Urinary bladder (tissue), 4 donors: Measurements from ENCODE around the gene RNF186. TPM values are rescaled to one million over a fixed set of nuclear protein-coding genes. Genes with fewer than 3 reads are reported as not detected.

Experiments used
- DNase-seq: peaks from one replicate; pipeline ENCODE4 v3.0.0-alpha.2; 2015; ENCODE audit errors: extremely low spot score
- H3K27ac ChIP-seq: one replicate; pipeline ENCODE4 v1.5.1; 2013; ENCODE audit warnings: low read depth, mild to moderate bottlenecking, moderate library complexity
- H3K36me3 ChIP-seq: one replicate; pipeline ENCODE4 v1.6.1; 2013; ENCODE audit warnings: mild to moderate bottlenecking, moderate library complexity; ENCODE audit not compliant: insufficient read depth
- H3K4me1 ChIP-seq: one replicate; pipeline ENCODE4 v1.6.1; 2013; ENCODE audit warnings: mild to moderate bottlenecking, moderate library complexity; ENCODE audit not compliant: insufficient read depth
- H3K4me3 ChIP-seq: one replicate; pipeline ENCODE4 v1.5.1; 2013; ENCODE audit warnings: low read depth, low read length
- WGBS: extraction: QIAGEN DNeasy Blood & Tissue Kit; methylation state at CpG from one replicate; pipeline ENCODE4 v1.1.7; 2013; 5-methylcytosine and 5-hydroxymethylcytosine counted together
- polyA plus RNA-seq: library from polyadenylated mRNA; stranded (reverse); fragments of 200-250 nt; gene quantifications from one replicate; pipeline ENCODE4 v1.2.3, GENCODE V29; 2013
- total RNA-seq: library from RNA; depleted of rRNA; stranded (reverse); fragments of >200 nt; gene quantifications from one replicate; pipeline ENCODE4 v1.2.3, GENCODE V29; 2014
- donor health status: healthy with polysubstance abuse.
- donor health status: healthy.

The RNF186 gene
- total and polyA plus RNA-seq, 2 donors = not detected

DNA sequence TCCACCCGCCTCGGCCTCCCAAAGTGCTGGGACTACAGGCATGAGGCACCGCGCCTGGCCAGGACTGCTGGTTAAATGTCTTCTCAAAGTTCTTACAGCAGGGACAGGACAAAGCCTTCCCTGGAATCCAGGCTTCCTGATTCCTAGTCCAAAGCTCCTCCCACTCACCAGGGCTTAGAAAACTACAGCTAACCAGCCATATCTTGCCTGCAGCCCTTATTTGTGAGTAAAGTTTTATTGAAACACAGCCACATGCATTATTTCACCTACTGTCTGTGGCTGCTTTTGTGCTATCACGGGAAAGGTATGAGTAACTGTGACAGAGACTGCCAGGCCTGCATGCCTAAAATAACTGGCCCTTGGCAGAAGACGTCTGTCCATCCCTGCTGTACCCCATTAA lies 39.8 kb downstream of the RNF186 start:
- no peak overlapping the region for H3K27ac ChIP-seq
- no peak overlapping the region for H3K4me3 ChIP-seq
- no peaks in the 10 kb centered on the region for H3K4me1 ChIP-seq
- peaks cover 2% of the 10 kb centered on the region for H3K36me3 ChIP-seq
- DNase-seq = no peak
- 92% methylated on average over 6 of the region's 6 CpGs for WGBS

DNA sequence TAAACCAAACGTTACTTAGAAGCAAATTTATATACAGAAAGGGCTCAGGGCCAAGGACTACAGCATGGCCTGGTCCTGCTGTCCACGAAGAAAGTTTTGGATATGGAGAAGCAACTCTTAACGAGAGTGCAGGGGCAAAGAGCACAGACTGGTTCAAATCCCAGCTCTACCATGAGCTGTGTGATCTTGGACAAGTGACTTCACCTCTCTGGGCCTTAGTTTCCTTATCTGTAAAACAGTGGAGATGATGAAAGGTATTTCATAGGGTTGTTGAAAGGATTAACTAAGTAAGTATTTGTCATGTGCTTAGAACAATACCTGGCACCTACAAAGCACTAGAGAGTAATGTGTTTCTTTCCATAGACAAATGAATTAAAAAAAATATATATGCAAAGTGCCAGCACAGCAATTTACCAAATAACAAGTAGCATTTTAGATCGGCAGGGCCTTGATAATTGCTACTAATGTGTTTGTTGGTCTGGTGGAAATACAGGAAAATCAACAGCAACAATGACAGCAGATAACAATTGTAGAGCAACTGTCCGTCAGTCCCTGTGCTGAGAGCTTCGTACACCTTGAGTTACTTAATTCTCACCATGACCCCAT lies 40.8 kb downstream of the RNF186 start:
- no peak overlapping the region for H3K4me3 ChIP-seq
- DNase-seq = no peak
- no peak overlapping the region for H3K27ac ChIP-seq
- no peaks in the 10 kb centered on the region for H3K4me1 ChIP-seq
- 81% methylated on average over 6 of the region's 6 CpGs for WGBS
- no peaks in the 10 kb centered on the region for H3K36me3 ChIP-seq

DNA sequence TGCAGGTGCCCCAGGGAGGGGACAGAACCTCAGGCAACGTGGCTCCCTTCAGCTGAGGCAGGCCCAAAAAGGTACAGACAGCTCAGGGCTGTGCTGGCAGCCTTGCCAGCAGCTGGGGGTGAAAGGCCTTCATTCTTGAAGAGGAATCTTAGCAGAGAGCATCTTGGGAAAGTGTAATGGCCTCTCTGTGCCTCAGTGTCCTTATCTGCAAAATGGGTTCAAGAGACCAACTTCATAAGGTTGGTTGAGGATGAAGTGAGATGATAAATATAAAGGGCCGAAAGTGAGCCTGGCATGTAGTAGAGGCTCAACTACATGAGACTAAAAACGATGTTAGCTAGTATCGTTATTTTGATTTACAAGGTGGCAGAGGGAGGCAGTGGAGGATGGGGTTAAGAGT lies 41.6 kb downstream of the RNF186 start:
- H3K36me3 ChIP-seq = no peaks in the 10 kb centered on the region
- H3K27ac ChIP-seq = no peak overlapping the region
- DNase-seq = no peak
- H3K4me3 ChIP-seq = no peak overlapping the region
- WGBS = 75% methylated on average over 4 of the region's 4 CpGs
- no peaks in the 10 kb centered on the region for H3K4me1 ChIP-seq

DNA sequence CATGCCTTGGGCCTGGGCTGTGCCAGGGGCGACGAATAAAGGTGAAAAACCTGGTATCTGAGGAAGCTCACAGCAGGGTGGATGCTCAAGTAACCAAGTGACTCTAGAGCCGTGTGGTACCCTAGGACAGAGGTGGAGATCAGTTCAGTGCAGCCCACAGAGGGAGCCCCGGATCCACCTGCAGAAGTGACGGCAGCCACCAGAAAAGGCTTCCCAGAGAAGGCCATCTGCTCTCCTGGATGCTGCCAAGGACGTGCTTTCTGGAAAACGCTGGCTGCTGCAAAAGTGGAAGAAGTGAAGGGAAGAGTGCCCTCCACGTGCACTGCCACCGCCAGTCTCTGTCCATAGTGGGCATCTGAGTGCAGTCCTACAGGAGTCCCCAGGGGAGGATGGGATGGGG lies 43.0 kb downstream of the RNF186 start:
- no peak for DNase-seq
- H3K36me3 ChIP-seq = no peaks in the 10 kb centered on the region
- no peak overlapping the region for H3K4me3 ChIP-seq
- no peaks in the 10 kb centered on the region for H3K4me1 ChIP-seq
- no peak overlapping the region for H3K27ac ChIP-seq
- WGBS = 81% methylated on average over 9 of the region's 9 CpGs

DNA sequence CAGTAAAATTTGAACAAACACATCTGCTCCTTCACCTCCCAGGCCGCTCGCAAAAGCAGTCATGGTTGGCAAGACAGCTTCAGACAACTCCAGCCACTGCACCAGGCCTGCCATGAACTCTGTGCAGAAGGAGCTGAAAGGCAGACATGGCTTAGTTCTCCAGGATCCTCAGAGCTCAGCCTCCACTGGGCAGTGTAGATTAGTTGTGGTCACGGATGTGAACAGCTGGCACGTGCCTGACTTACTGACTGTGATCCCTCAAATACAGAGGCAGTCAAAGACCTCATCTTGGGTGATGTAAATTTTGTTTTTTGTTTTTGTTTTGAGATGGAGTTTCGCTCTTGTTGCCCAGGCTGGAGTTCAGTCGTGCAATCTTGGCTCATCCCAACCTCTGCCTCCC lies 43.7 kb downstream of the RNF186 start:
- Histone ChIP-seq H3K4me1 (no peaks in the 10 kb centered on the region), H3K4me3 (no peak overlapping the region), H3K36me3 (no peaks in the 10 kb centered on the region), H3K27ac (no peak overlapping the region)
- 92% methylated on average over 6 of the region's 6 CpGs for WGBS
- no peak for DNase-seq

DNA sequence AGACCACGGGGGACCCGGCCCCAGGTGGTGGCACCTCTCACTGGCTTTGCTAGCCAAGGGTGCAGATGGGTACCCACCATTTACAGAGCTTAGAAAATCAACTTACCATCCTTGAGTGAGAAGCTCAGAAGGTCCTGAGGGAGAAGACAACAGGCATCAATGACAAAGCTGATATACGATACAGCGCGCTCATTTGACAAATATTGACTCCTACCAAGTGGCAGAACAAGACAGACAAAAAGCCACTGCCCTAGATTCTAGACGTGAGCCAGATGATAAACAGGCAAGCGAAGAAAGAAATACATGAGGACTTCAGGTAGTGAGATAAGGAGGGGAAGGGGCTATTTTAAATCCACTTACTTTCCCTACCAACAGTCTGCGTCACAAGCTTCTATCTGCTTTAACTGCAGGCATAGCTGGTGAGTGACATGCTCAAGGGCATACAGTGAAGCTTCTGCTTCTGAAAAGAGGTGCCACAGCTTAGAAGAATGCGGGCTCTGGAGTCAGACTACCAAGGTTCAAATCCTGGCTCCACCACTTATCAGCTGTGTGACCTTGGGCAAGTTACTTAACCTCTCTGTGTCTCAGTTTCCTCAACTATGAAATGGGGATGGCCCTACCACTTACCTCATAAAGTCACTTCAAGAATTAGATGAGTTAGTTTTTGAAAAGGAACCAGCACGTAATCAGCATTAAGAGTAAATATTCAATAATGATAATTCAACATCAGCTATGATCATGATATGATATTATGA lies 44.5 kb downstream of the RNF186 start:
- Histone ChIP-seq H3K27ac (no peak overlapping the region), H3K4me3 (no peak overlapping the region), H3K4me1 (no peaks in the 10 kb centered on the region), H3K36me3 (no peaks in the 10 kb centered on the region)
- WGBS = 80% methylated on average over 10 of the region's 10 CpGs
- no peak for DNase-seq

DNA sequence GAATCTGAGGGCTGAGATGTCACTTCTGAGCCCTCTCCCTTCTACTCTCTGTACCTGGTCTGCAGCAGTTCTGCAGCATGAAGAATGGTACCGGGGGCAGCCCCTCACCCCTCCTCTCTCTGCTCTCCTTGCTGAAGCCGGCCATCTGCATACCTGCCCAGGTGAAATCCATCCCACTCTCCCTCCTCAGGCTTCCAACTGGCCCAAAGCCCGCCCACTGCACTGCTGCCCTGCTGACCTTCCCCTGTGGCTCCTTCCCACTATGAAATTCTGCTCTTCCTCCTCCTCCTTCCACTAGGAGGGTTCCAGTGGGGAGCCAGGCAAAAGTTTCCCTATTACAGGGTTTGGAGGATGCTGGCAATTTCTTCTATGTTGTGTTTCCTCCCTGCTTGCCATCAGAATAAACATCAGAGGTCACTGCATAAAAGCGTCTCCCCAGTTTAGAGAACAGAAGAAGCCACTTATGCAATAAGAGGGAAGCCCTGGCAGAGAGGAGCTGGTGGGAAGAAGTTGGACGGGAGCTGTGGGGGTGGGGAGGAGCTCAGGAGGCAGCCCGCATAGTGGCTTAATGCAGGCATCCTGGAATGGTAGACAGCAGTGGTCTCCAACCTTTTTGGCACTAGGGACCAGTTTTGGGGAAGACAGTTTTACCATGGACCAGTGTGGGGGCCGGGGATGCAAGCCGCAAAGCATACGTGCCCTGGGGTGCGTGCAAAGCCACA lies 45.7 kb downstream of the RNF186 start:
- no peak overlapping the region for H3K27ac ChIP-seq
- DNase-seq = no peak
- H3K4me3 ChIP-seq = no peak overlapping the region
- no peaks in the 10 kb centered on the region for H3K4me1 ChIP-seq
- 78% methylated on average over 10 of the region's 10 CpGs for WGBS
- no peaks in the 10 kb centered on the region for H3K36me3 ChIP-seq

DNA sequence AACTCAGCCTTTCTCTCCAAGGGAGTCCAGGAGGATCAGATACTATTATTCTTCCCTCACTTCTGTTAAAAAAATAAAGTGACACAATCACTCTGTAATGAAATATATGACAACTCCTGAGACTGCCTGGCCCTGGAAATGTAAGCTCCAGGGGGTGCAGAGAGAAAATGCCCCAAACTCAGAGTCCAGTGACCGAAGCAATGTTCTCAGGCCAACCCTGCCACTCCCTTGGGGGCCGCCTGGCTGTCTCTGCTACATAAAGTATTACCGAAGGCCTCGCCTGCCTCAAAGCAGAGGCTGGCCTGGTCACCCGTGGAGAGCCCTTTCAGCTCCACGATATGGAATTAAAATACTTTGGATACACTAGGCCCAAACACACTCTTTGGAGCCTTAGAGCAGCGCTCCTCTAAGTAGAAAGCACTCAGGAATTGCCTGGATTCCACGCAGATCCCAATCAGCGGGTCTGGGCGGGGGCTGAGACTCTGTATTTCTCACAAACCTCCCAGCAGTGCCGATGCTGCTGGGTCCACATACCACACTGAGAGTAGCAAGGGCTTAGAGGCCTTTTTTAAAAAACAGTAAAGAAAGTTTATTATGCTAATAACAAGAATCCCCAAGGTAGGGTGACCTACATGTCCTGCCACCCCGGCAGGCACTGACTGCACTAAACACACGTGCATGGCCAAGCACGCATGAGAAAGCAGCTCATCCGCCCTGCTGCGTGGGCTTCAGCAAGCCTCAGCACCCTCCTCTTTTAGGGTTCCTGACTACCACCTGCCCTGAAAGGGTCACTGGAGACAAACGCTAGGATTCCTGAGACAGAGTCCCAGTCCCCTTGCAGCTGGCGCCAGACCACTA lies 46.5 kb downstream of the RNF186 start:
- Histone ChIP-seq H3K27ac (no peak overlapping the region), H3K4me3 (no peak overlapping the region), H3K4me1 (no peaks in the 10 kb centered on the region), H3K36me3 (no peaks in the 10 kb centered on the region)
- 86% methylated on average over 18 of the region's 18 CpGs for WGBS
- DNase-seq = no peak

DNA sequence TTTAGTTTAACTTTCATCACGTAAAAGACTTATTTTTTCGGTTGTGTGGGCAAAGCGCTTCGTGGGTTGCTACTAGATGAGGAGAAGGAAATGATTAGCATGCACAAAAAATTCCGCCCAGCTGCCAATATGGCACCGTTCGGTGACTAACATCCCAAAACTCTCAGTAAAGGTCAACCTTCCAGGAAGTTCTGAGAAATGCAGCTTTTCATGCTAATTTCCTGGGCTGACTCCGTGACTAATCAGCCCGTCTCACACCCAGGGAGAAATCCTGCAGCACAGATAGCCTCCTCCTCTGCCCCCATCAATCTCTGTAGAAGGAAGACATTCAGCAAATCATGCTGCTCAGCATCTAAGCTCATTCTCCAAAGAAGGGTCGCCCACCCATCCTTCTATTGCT lies 49.5 kb downstream of the RNF186 start:
- H3K27ac ChIP-seq = no peak overlapping the region
- WGBS = 80% methylated on average over 10 of the region's 10 CpGs
- H3K36me3 ChIP-seq = no peaks in the 10 kb centered on the region
- DNase-seq = no peak
- no peak overlapping the region for H3K4me3 ChIP-seq
- no peaks in the 10 kb centered on the region for H3K4me1 ChIP-seq

DNA sequence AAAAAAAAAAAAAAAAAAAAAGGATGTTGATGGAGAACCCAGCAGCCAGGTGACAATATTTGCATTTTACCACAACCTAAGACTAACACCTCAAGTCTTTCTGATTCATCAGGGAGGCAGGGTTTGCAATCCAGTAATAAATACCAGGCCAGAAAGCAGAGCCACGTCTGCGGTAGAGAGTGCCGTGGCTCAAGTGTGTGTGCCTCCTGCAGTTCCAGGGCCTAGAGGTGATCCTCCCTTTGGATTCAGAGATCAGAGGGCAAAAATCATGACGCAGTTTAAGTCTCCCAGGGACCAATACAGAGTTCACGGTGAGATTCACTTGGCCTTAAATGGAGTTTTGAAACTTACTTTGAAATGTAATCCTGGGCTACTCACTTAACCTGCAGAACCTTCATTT lies 50.2 kb downstream of the RNF186 start:
- no peak for DNase-seq
- H3K36me3 ChIP-seq = no peaks in the 10 kb centered on the region

More for the DNA sequence above, 50.2 kb downstream of the RNF186 start:
- H3K4me3 ChIP-seq = no peak overlapping the region
- H3K27ac ChIP-seq = no peak overlapping the region
- no peaks in the 10 kb centered on the region for H3K4me1 ChIP-seq
- WGBS = 88% methylated on average over 5 of the region's 5 CpGs

Other genes with a start within 250 kb of the RNF186 start
- 59.3 TPM for gene NBL1, start 171.0 kb downstream of the RNF186 start, total RNA-seq
- gene NBL1, start 171.0 kb downstream of the RNF186 start, polyA plus RNA-seq = 374 TPM
- not detected for gene HTR6, start 150.4 kb downstream of the RNF186 start, total RNA-seq
- gene HTR6, start 150.4 kb downstream of the RNF186 start, polyA plus RNA-seq = not detected
- 12.7 TPM for gene TMCO4, start 15.4 kb downstream of the RNF186 start, total RNA-seq
- 19.9 TPM for gene TMCO4, start 15.4 kb downstream of the RNF186 start, polyA plus RNA-seq
- 11.8 TPM for gene OTUD3, start 67.1 kb upstream of the RNF186 start, total RNA-seq
- gene OTUD3, start 67.1 kb upstream of the RNF186 start, polyA plus RNA-seq = 3.4 TPM
- gene PLA2G2E, start 108.3 kb upstream of the RNF186 start, total RNA-seq = not detected
- gene PLA2G2E, start 108.3 kb upstream of the RNF186 start, polyA plus RNA-seq = not detected
- 0.48 TPM for gene PLA2G2A, start 164.3 kb upstream of the RNF186 start, total RNA-seq
- gene PLA2G2A, start 164.3 kb upstream of the RNF186 start, polyA plus RNA-seq = 1,346 TPM